Measurements from ENCODE around the gene EXOC2. TPM values are rescaled to one million over a fixed set of nuclear protein-coding genes. Genes with fewer than 3 reads are reported as not detected.

EXOC2 gene, protein sequence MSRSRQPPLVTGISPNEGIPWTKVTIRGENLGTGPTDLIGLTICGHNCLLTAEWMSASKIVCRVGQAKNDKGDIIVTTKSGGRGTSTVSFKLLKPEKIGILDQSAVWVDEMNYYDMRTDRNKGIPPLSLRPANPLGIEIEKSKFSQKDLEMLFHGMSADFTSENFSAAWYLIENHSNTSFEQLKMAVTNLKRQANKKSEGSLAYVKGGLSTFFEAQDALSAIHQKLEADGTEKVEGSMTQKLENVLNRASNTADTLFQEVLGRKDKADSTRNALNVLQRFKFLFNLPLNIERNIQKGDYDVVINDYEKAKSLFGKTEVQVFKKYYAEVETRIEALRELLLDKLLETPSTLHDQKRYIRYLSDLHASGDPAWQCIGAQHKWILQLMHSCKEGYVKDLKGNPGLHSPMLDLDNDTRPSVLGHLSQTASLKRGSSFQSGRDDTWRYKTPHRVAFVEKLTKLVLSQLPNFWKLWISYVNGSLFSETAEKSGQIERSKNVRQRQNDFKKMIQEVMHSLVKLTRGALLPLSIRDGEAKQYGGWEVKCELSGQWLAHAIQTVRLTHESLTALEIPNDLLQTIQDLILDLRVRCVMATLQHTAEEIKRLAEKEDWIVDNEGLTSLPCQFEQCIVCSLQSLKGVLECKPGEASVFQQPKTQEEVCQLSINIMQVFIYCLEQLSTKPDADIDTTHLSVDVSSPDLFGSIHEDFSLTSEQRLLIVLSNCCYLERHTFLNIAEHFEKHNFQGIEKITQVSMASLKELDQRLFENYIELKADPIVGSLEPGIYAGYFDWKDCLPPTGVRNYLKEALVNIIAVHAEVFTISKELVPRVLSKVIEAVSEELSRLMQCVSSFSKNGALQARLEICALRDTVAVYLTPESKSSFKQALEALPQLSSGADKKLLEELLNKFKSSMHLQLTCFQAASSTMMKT
- 35.2 and 40.4 TPM in 2 replicates for total RNA-seq

GRCh38 chr6:692858-693722 lies at the start of gene EXOC2:
TSS of gene EXOC2 (minus strand) at chr6:693139. CDS start at chr6:637818, 55,321 bp downstream.

GRCh38 chr6:656460-657252 lies 36.3 kb downstream of the EXOC2 start, which contains the start of gene HUS1B:
TSS of gene HUS1B (minus strand) at chr6:657100. CDS start at chr6:656944, 156 bp downstream.

Other genes starting within 250 kb of the EXOC2 start
- gene HUS1B, start 36.0 kb downstream of the EXOC2 start, total RNA-seq = 1.1 and 1.4 TPM in 2 replicates